HepG2 (cell line): ENCODE data around the gene SYNE3. TPM values are rescaled to one million over a fixed set of nuclear protein-coding genes. Genes with fewer than 3 reads are reported as not detected.

ENCODE experiments used
- ATAC-seq: fragments of 200-7000 bp; cut with Tn5 transposase; 3 replicates; pipeline ENCODE4 v1.9.1; 2020; ENCODE audit warnings: mild to moderate bottlenecking, moderate library complexity
- BruUV-seq: library from RNA; stranded (reverse); fragments of 400-500 nt; replicated peaks from 2 replicates; lab custom pipeline; 2021; lab: Mats Ljungman, UMichigan
- CTCF ChIA-PET: fragments of 300-600 bp; formaldehyde crosslinking; extraction: SDS; loops from one replicate; lab custom pipeline; 2021; ENCODE audit warnings: low total read pairs, inconsistent platforms, low intra/inter-chr PET ratio; lab: Yijun Ruan, JAX
- POLR2A ChIA-PET: fragments of 350-600 bp; sonication (Branson Sonifier 250); formaldehyde crosslinking; loops from one replicate; lab custom pipeline; 2020; ENCODE audit warnings: antibody characterized with exemption, inconsistent platforms; lab: Yijun Ruan, JAX
- DNase-seq: peaks from one replicate; pipeline ENCODE4 v3.0.0-alpha.2; 2015; ENCODE audit warnings: low spot score
- FAIRE-seq: peaks from 3 replicates; lab custom pipeline; 2011; peaks lifted over from hg19 to GRCh38; lab: Jason Lieb, UNC
- H2AFZ ChIP-seq: one replicate; pipeline ENCODE4 v1.6.1; 2011; ENCODE audit warnings: low read length, inconsistent platforms
- H3K27ac ChIP-seq: fragments of 300-600 bp; 3 replicates; pipeline ENCODE4 v1.8.0; 2011; ENCODE audit warnings: mixed run types, mild to moderate bottlenecking, mixed read lengths, low read length, inconsistent platforms; ENCODE audit not compliant: insufficient read depth; ENCODE audit errors: extremely low read length
- H3K27me3 ChIP-seq, 2 experiments: fragments of 200-600 bp in 1 of 2; 2 replicates in 1 of 2; 3 replicates in 1 of 2; pipeline versions ENCODE4 v1.6.0 to v1.8.0; 2011; ENCODE audit warnings: low read length in 2 of 2, mild to moderate bottlenecking in 2 of 2, moderate library complexity in 2 of 2, inconsistent platforms in 1 of 2; ENCODE audit not compliant: insufficient read depth in 2 of 2, control insufficient read depth in 1 of 2
- H3K36me3 ChIP-seq, 2 experiments: fragments of 200-600 bp in 1 of 2; replicated peaks in 1 of 2; 2 replicates in 1 of 2; 3 replicates in 1 of 2; pipeline versions ENCODE4 v1.5.1 to v1.8.0; 2011; ENCODE audit warnings: low read length in 2 of 2, inconsistent platforms in 1 of 2; ENCODE audit not compliant: insufficient read depth in 2 of 2, control insufficient read depth in 1 of 2
- H3K4me1 ChIP-seq: 2 replicates; pipeline ENCODE4 v1.5.1; 2012; ENCODE audit warnings: low read length, inconsistent platforms; ENCODE audit not compliant: insufficient read depth
- H3K4me2 ChIP-seq: 2 replicates; pipeline ENCODE4 v1.6.0; 2011; ENCODE audit warnings: low read depth, low read length, inconsistent platforms
- H3K4me3 ChIP-seq, 3 experiments: fragments of 200-600 bp in 1 of 3; sonication (generic), shearing (Covaris generic) in 1 of 3; replicated peaks in 1 of 3; 2 replicates each; pipeline ENCODE4 v1.5.1; 2011 to 2016; ENCODE audit warnings: low read length in 3 of 3, inconsistent platforms in 2 of 3, low read depth in 2 of 3, mild to moderate bottlenecking in 2 of 3, control low read depth in 1 of 3, mixed read lengths in 1 of 3; ENCODE audit not compliant: insufficient read depth in 1 of 3
- H3K79me2 ChIP-seq: one replicate; pipeline ENCODE4 v1.6.1; 2011; ENCODE audit warnings: low read length, inconsistent platforms; ENCODE audit not compliant: insufficient read depth
- H3K9ac ChIP-seq: 2 replicates; pipeline ENCODE4 v1.6.0; 2011; ENCODE audit warnings: mild to moderate bottlenecking, low read depth, low read length, inconsistent platforms; ENCODE audit not compliant: insufficient read depth
- H3K9me3 ChIP-seq: 2 replicates; pipeline ENCODE4 v1.5.1; 2012; ENCODE audit warnings: mild to moderate bottlenecking, low read length
- H4K20me1 ChIP-seq: 2 replicates; pipeline ENCODE4 v1.6.0; 2011; ENCODE audit warnings: inconsistent platforms, mild to moderate bottlenecking, low read length, moderate library complexity; ENCODE audit not compliant: insufficient read depth
- ATRX ChIP-seq: sonication (generic); formaldehyde crosslinking; IDR thresholded peaks from 2 replicates; pipeline ENCODE4 v1.4.0; 2020; ENCODE audit warnings: missing genetic modification reagents, borderline replicate concordance
- FOSL2 ChIP-seq: sonication (generic); formaldehyde crosslinking; IDR thresholded peaks from 2 replicates; pipeline ENCODE4 v1.4.0; 2020; ENCODE audit warnings: missing genetic modification reagents
- FOXJ3 ChIP-seq: sonication (generic); formaldehyde crosslinking; IDR thresholded peaks from 2 replicates; pipeline ENCODE4 v1.4.0; 2020; ENCODE audit warnings: missing genetic modification reagents, mild to moderate bottlenecking, borderline replicate concordance
- NCOR1 ChIP-seq: fragments of 200-600 bp; sonication (generic); IDR thresholded peaks from 2 replicates; pipeline ENCODE4 v1.7.0; 2017; ENCODE audit warnings: antibody characterized with exemption, low read length, borderline replicate concordance
- NR2C2 ChIP-seq: sonication (generic); formaldehyde crosslinking; IDR thresholded peaks from 2 replicates; pipeline ENCODE4 v1.4.0; 2020; ENCODE audit warnings: missing genetic modification reagents, mild to moderate bottlenecking, moderate library complexity, borderline replicate concordance
- RCOR2 ChIP-seq: IDR thresholded peaks from 2 replicates; pipeline ENCODE4 v1.6.1; 2016; ENCODE audit warnings: missing biosample characterization, missing genetic modification reagents
- ZBTB4 ChIP-seq: sonication (generic); formaldehyde crosslinking; IDR thresholded peaks from 2 replicates; pipeline ENCODE4 v1.4.0; 2020; ENCODE audit warnings: missing genetic modification reagents, mild to moderate bottlenecking, borderline replicate concordance
- ZFP37 ChIP-seq: sonication (generic); formaldehyde crosslinking; IDR thresholded peaks from 2 replicates; pipeline ENCODE4 v1.4.0; 2020; ENCODE audit warnings: missing genetic modification reagents, borderline replicate concordance
- ZFY ChIP-seq: sonication (generic); formaldehyde crosslinking; IDR thresholded peaks from 2 replicates; pipeline ENCODE4 v1.4.0; 2020; ENCODE audit warnings: missing genetic modification reagents
- ZNF615 ChIP-seq: sonication (generic); formaldehyde crosslinking; IDR thresholded peaks from 2 replicates; pipeline ENCODE4 v1.5.0; 2020; ENCODE audit warnings: mild to moderate bottlenecking, missing genetic modification reagents, borderline replicate concordance
- WGBS: methylation state at CpG from one replicate; pipeline ENCODE4 v1.1.6; 2017; ENCODE audit warnings: low lambda C conversion rate; 5-methylcytosine and 5-hydroxymethylcytosine counted together
- in situ Hi-C: cut with HindIII; loops from 2 replicates; pipeline ENCODE4 v1.10.0; 2017; ENCODE audit warnings: low pct_unique_long_range_greater_than_20kb; ENCODE audit not compliant: extremely low pct_ligation_motif_present
- intact Hi-C: fragments of 100-400 bp; cut with micrococcal nuclease; formaldehyde crosslinking; loops from one replicate; pipeline ENCODE4 v1.10.0; 2022; ENCODE audit not compliant: unreplicated experiment
- polyA plus RNA-seq, 8 experiments: library from polyadenylated mRNA; depleted of rRNA in 3 of 8; stranded (reverse) in 7 of 8; unstranded in 1 of 8; fragments of >200 nt; fragmentation: Illumina TruSeq in 4 of 8; extraction: Trizol in 4 of 8; gene quantifications; 2 replicates each; pipeline versions ENCODE4 v1.2.1 to v1.2.3, GENCODE V29; 2011 to 2016; ENCODE audit warnings: low read depth in 4 of 8, missing spikeins in 1 of 8, mixed read lengths in 1 of 8; ENCODE audit not compliant: insufficient read depth in 1 of 8
- total RNA-seq, 5 experiments: library from RNA; depleted of rRNA; stranded (reverse); fragments of >200 nt; fragmentation: Illumina TruSeq; extraction: Trizol; gene quantifications; 2 replicates each; pipeline ENCODE4 v1.2.3, GENCODE V29; 2016; ENCODE audit warnings: low read depth in 1 of 5
- TF ChIP-seq, protein P1 (sequence below): IDR thresholded peaks from 2 replicates; pipeline ENCODE4 v1.4.0; 2020; ENCODE audit warnings: mild to moderate bottlenecking, missing genetic modification reagents
- TF ChIP-seq, protein P2 (sequence below): sonication (generic); formaldehyde crosslinking; IDR thresholded peaks from 2 replicates; pipeline ENCODE4 v1.4.0; 2020; ENCODE audit warnings: missing genetic modification reagents

The SYNE3 gene
- total and polyA plus RNA-seq, 2 of the 13 experiments (the other 11 are each of a cell fraction or from before 2014, with no cell fraction given): 7.8 to 8.0 TPM

- Histone ChIP-seq H3K9me3 (no peaks in the 10 kb centered on the region), H4K20me1 (peaks cover 9% of the 10 kb centered on the region; the same call in 1 of the 2 replicates), H3K36me3 (peaks cover 12 to 29% of the 10 kb centered on the region in 2 experiments), H3K27me3 (no peaks in the 10 kb centered on the region), H3K79me2 (peaks cover 42% of the 10 kb centered on the region), H3K4me2 (peak overlapping the region; percentile 66), H3K4me3 (peak overlapping the region in 2 of 3 experiments; percentile 26 to 45; a peak in 5 of 6 replicates), H2AFZ (no peak overlapping the region), H3K4me1 (peaks cover 60% of the 10 kb centered on the region), H3K27ac (peak overlapping the region; percentile 90), H3K9ac (peak overlapping the region; percentile 63)
- in situ Hi-C loops (no loop called here), intact Hi-C loops (loop anchor here (1.0 kb wide), 1 partner anchor 10 kb away; no protein-coding TSS in a partner anchor)
- FAIRE-seq (peak; percentile 97), DNase-seq (peak; percentile 92), ATAC-seq (peak; percentile 88)
- ChIA-PET POLR2A (interaction anchor here (0.6 to 7.1 kb wide), 10 partner anchors 9 to 247 kb away, joined by 3 to 183 read pairs (median 7); partner anchors contain the start of genes GLRX5 and SYNE3), CTCF (interaction anchor here (1.8 to 2.1 kb wide), 2 partner anchors 13 to 105 kb away, joined by 5 read pairs; no protein-coding TSS in a partner anchor)
- no TSS peak for BruUV-seq
- WGBS: 4% methylated on average over 11 of the region's 14 CpGs
- TF ChIP-seq NCOR1 (peak; percentile 85; the same call in 1 of the 2 replicates), ATRX (CRISPR knock-in tag) (no peak), ZBTB4 (CRISPR knock-in tag) (0 out of 2 replicates have a peak, but pooled peaks have one; percentile 66), RCOR2 (CRISPR knock-in tag) (peak; percentile 59; the same call in 1 of the 2 replicates), ZNF615 (CRISPR knock-in tag) (no peak), ZFP37 (CRISPR knock-in tag) (0 out of 2 replicates have a peak, but pooled peaks have one; percentile 39), FOXJ3 (CRISPR knock-in tag) (0 out of 2 replicates have a peak, but pooled peaks have one; percentile 40), ZFY (CRISPR knock-in tag) (peak; percentile 29; the same call in 1 of the 2 replicates), FOSL2 (CRISPR knock-in tag) (peak; percentile 77; the same call in 1 of the 2 replicates), NR2C2 (CRISPR knock-in tag) (peak; percentile 57; the same call in 1 of the 2 replicates)
- TF ChIP-seq, protein P1, sequence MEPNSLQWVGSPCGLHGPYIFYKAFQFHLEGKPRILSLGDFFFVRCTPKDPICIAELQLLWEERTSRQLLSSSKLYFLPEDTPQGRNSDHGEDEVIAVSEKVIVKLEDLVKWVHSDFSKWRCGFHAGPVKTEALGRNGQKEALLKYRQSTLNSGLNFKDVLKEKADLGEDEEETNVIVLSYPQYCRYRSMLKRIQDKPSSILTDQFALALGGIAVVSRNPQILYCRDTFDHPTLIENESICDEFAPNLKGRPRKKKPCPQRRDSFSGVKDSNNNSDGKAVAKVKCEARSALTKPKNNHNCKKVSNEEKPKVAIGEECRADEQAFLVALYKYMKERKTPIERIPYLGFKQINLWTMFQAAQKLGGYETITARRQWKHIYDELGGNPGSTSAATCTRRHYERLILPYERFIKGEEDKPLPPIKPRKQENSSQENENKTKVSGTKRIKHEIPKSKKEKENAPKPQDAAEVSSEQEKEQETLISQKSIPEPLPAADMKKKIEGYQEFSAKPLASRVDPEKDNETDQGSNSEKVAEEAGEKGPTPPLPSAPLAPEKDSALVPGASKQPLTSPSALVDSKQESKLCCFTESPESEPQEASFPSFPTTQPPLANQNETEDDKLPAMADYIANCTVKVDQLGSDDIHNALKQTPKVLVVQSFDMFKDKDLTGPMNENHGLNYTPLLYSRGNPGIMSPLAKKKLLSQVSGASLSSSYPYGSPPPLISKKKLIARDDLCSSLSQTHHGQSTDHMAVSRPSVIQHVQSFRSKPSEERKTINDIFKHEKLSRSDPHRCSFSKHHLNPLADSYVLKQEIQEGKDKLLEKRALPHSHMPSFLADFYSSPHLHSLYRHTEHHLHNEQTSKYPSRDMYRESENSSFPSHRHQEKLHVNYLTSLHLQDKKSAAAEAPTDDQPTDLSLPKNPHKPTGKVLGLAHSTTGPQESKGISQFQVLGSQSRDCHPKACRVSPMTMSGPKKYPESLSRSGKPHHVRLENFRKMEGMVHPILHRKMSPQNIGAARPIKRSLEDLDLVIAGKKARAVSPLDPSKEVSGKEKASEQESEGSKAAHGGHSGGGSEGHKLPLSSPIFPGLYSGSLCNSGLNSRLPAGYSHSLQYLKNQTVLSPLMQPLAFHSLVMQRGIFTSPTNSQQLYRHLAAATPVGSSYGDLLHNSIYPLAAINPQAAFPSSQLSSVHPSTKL (CRISPR knock-in tag): peak; percentile 86
- TF ChIP-seq, protein P2, sequence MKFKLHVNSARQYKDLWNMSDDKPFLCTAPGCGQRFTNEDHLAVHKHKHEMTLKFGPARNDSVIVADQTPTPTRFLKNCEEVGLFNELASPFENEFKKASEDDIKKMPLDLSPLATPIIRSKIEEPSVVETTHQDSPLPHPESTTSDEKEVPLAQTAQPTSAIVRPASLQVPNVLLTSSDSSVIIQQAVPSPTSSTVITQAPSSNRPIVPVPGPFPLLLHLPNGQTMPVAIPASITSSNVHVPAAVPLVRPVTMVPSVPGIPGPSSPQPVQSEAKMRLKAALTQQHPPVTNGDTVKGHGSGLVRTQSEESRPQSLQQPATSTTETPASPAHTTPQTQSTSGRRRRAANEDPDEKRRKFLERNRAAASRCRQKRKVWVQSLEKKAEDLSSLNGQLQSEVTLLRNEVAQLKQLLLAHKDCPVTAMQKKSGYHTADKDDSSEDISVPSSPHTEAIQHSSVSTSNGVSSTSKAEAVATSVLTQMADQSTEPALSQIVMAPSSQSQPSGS: no peak
These were observed 31.3 kb upstream of the SYNE3 start for GRCh38 chr14:95547626-95548327.
